ENCODE results near the gene MCRIP1. TPM values are rescaled to one million over a fixed set of nuclear protein-coding genes. Genes with fewer than 3 reads are reported as not detected.

MCRIP1 gene
- total and polyA plus RNA-seq, 5 donors from 2014 or later, result 58.1 to 93.2 (median 74.9) TPM

GRCh38 chr17:81794509-81794908, 38.6 kb downstream of the MCRIP1 start:
- Histone ChIP-seq H3K4me3 (ENCODE audit: low read depth, low read length) (no peak overlapping the region), H3K27ac (ENCODE audit: insufficient read depth, low read length, poor library complexity, severe bottlenecking) (no peak overlapping the region), H3K9me3 (ENCODE audit: control insufficient read depth in 2 of 2, low read length in 2 of 2) (no peaks in the 10 kb centered on the region), H3K27me3 (ENCODE audit: control insufficient read depth, insufficient read depth, low read length) (peaks cover 2% of the 10 kb centered on the region), H3K4me1 (ENCODE audit: control insufficient read depth, insufficient read depth, low read length, poor library complexity, severe bottlenecking) (no peaks in the 10 kb centered on the region), H3K36me3 (ENCODE audit: control insufficient read depth, insufficient read depth, low read length) (no peaks in the 10 kb centered on the region)
- no peak for DNase-seq
- Mint-ChIP-seq H3K36me3 (no peaks in the 10 kb centered on the region), H3K27ac (no peak overlapping the region), H3K4me3 (no peak overlapping the region), H3K4me1 (no peaks in the 10 kb centered on the region), H3K9me3 (no peaks in the 10 kb centered on the region), H3K27me3 (peaks cover 8% of the 10 kb centered on the region)
- ATAC-seq (ENCODE audit: low read depth in 2 of 2), result no peak

- no peaks in the 10 kb centered on the region for H3K4me1 ChIP-seq (ENCODE audit: control insufficient read depth, insufficient read depth, low read length, poor library complexity, severe bottlenecking)
- Mint-ChIP-seq H3K27ac (no peak overlapping the region), H3K27me3 (peaks cover 4% of the 10 kb centered on the region), H3K4me3 (no peak overlapping the region), H3K36me3 (no peaks in the 10 kb centered on the region), H3K9me3 (no peaks in the 10 kb centered on the region), H3K4me1 (no peaks in the 10 kb centered on the region)
- DNase-seq (no peak), ATAC-seq (ENCODE audit: low read depth in 2 of 2) (no peak)
- no peak overlapping the region for H3K4me3 ChIP-seq (ENCODE audit: low read depth, low read length)
- H3K9me3 ChIP-seq (ENCODE audit: control insufficient read depth in 2 of 2, low read length in 2 of 2), result no peaks in the 10 kb centered on the region
- peaks cover 2% of the 10 kb centered on the region for H3K27me3 ChIP-seq (ENCODE audit: control insufficient read depth, insufficient read depth, low read length)
- H3K27ac ChIP-seq (ENCODE audit: insufficient read depth, low read length, poor library complexity, severe bottlenecking), result no peak overlapping the region
- H3K36me3 ChIP-seq (ENCODE audit: control insufficient read depth, insufficient read depth, low read length), result no peaks in the 10 kb centered on the region
Observed at GRCh38 chr17:81794074-81794476, 39.0 kb downstream of the MCRIP1 start.

- peaks cover 4% of the 10 kb centered on the region for H3K27me3 Mint-ChIP-seq
- no peak overlapping the region for H3K27ac Mint-ChIP-seq
- no peak overlapping the region for H3K4me3 Mint-ChIP-seq
- DNase-seq (no peak), ATAC-seq (ENCODE audit: low read depth in 2 of 2) (no peak)
- no peaks in the 10 kb centered on the region for H3K36me3 Mint-ChIP-seq
- Histone ChIP-seq H3K36me3 (ENCODE audit: control insufficient read depth, insufficient read depth, low read length) (no peaks in the 10 kb centered on the region), H3K27ac (ENCODE audit: insufficient read depth, low read length, poor library complexity, severe bottlenecking) (no peak overlapping the region), H3K27me3 (ENCODE audit: control insufficient read depth, insufficient read depth, low read length) (peaks cover 2% of the 10 kb centered on the region), H3K4me3 (ENCODE audit: low read depth, low read length) (no peak overlapping the region), H3K4me1 (ENCODE audit: control insufficient read depth, insufficient read depth, low read length, poor library complexity, severe bottlenecking) (no peaks in the 10 kb centered on the region), H3K9me3 (ENCODE audit: control insufficient read depth in 2 of 2, low read length in 2 of 2) (no peaks in the 10 kb centered on the region)
- H3K9me3 Mint-ChIP-seq, result no peaks in the 10 kb centered on the region
- H3K4me1 Mint-ChIP-seq, result no peaks in the 10 kb centered on the region
Observed at GRCh38 chr17:81792675-81793615, 40.1 kb downstream of the MCRIP1 start.

Other genes starting within 250 kb of the MCRIP1 start
- 103 TPM for gene NPLOC4, start 196.2 kb downstream of the MCRIP1 start, total RNA-seq
- 10 to 100 TPM; 48.6 to 53.1 (median 51.0) TPM for gene NPLOC4, start 196.2 kb downstream of the MCRIP1 start, polyA plus RNA-seq
- gene TSPAN10, start 196.1 kb downstream of the MCRIP1 start, total RNA-seq, result not detected
- gene TSPAN10, start 196.1 kb downstream of the MCRIP1 start, polyA plus RNA-seq, result under 1 TPM in 3 of 4 donors, not detected in 1; 0.21 to 0.70 (median 0.24) TPM
- gene PDE6G, start 176.7 kb downstream of the MCRIP1 start, total RNA-seq, result 0.67 TPM
- gene PDE6G, start 176.7 kb downstream of the MCRIP1 start, polyA plus RNA-seq, result 1 to 10 TPM in 2 of 4 donors, under 1 TPM in 1, not detected in 1; 0.94 to 1.4 (median 1.1) TPM
- 37.7 TPM for gene OXLD1, start 166.7 kb downstream of the MCRIP1 start, total RNA-seq
- 100 to 1,000 TPM in 1 of 4 donors, 10 to 100 TPM in 3; 78.4 to 108 (median 84.2) TPM for gene OXLD1, start 166.7 kb downstream of the MCRIP1 start, polyA plus RNA-seq
- 30.4 TPM for gene CCDC137, start 166.6 kb downstream of the MCRIP1 start, total RNA-seq
- 10 to 100 TPM; 10.2 to 14.3 (median 12.0) TPM for gene CCDC137, start 166.6 kb downstream of the MCRIP1 start, polyA plus RNA-seq
- gene ARL16, start 149.5 kb downstream of the MCRIP1 start, total RNA-seq, result 34.7 TPM
- 10 to 100 TPM; 24.7 to 27.7 (median 26.3) TPM for gene ARL16, start 149.5 kb downstream of the MCRIP1 start, polyA plus RNA-seq
- 148 TPM for gene HGS, start 149.3 kb downstream of the MCRIP1 start, total RNA-seq
- gene HGS, start 149.3 kb downstream of the MCRIP1 start, polyA plus RNA-seq, result 10 to 100 TPM; 23.4 to 30.5 (median 27.7) TPM
- 18.5 TPM for gene MRPL12, start 129.9 kb downstream of the MCRIP1 start, total RNA-seq
- gene MRPL12, start 129.9 kb downstream of the MCRIP1 start, polyA plus RNA-seq, result 10 to 100 TPM; 45.1 to 49.2 (median 47.2) TPM
- 2.5 TPM for gene SLC25A10, start 121.0 kb downstream of the MCRIP1 start, total RNA-seq
- gene SLC25A10, start 121.0 kb downstream of the MCRIP1 start, polyA plus RNA-seq, result 1 to 10 TPM; 3.4 to 4.3 (median 3.7) TPM
- gene GCGR, start 29.1 kb downstream of the MCRIP1 start, total RNA-seq, result not detected
- gene GCGR, start 29.1 kb downstream of the MCRIP1 start, polyA plus RNA-seq, result not detected
- gene PPP1R27, start 1.8 kb upstream of the MCRIP1 start, total RNA-seq, result not detected
- gene PPP1R27, start 1.8 kb upstream of the MCRIP1 start, polyA plus RNA-seq, result not detected
- gene P4HB, start 27.2 kb upstream of the MCRIP1 start, total RNA-seq, result 231 TPM
- gene P4HB, start 27.2 kb upstream of the MCRIP1 start, polyA plus RNA-seq, result 100 to 1,000 TPM; 186 to 216 (median 207) TPM
- gene ARHGDIA, start 38.0 kb upstream of the MCRIP1 start, total RNA-seq, result 578 TPM
- gene ARHGDIA, start 38.0 kb upstream of the MCRIP1 start, polyA plus RNA-seq, result 100 to 1,000 TPM in 2 of 4 donors, 10 to 100 TPM in 2; 91.4 to 141 (median 99.4) TPM
- gene ALYREF, start 58.3 kb upstream of the MCRIP1 start, total RNA-seq, result 90.9 TPM
- 10 to 100 TPM; 24.8 to 57.6 (median 39.6) TPM for gene ALYREF, start 58.3 kb upstream of the MCRIP1 start, polyA plus RNA-seq
- gene ANAPC11, start 58.4 kb upstream of the MCRIP1 start, total RNA-seq, result 44.4 TPM
- gene ANAPC11, start 58.4 kb upstream of the MCRIP1 start, polyA plus RNA-seq, result 100 to 1,000 TPM; 262 to 331 (median 290) TPM
- not detected for gene NPB, start 68.9 kb upstream of the MCRIP1 start, total RNA-seq
- gene NPB, start 68.9 kb upstream of the MCRIP1 start, polyA plus RNA-seq, result under 1 TPM in 1 of 4 donors, not detected in 3; 0.10 TPM
- gene PCYT2, start 78.1 kb upstream of the MCRIP1 start, total RNA-seq, result 28.6 TPM
- gene PCYT2, start 78.1 kb upstream of the MCRIP1 start, polyA plus RNA-seq, result 10 to 100 TPM; 25.6 to 30.9 (median 26.8) TPM
- gene SIRT7, start 84.9 kb upstream of the MCRIP1 start, total RNA-seq, result 78.1 TPM
- 10 to 100 TPM; 35.9 to 43.8 (median 41.7) TPM for gene SIRT7, start 84.9 kb upstream of the MCRIP1 start, polyA plus RNA-seq
- gene MAFG, start 94.4 kb upstream of the MCRIP1 start, total RNA-seq, result 14.3 TPM
- gene MAFG, start 94.4 kb upstream of the MCRIP1 start, polyA plus RNA-seq, result 1 to 10 TPM; 2.2 to 3.0 (median 2.6) TPM
- 1.1 TPM for gene PYCR1, start 104.0 kb upstream of the MCRIP1 start, total RNA-seq
- gene PYCR1, start 104.0 kb upstream of the MCRIP1 start, polyA plus RNA-seq, result 1 to 10 TPM in 2 of 4 donors, under 1 TPM in 2; 0.54 to 2.2 (median 1.1) TPM
- not detected for gene MYADML2, start 113.9 kb upstream of the MCRIP1 start, total RNA-seq
- not detected for gene MYADML2, start 113.9 kb upstream of the MCRIP1 start, polyA plus RNA-seq
- gene NOTUM, start 127.9 kb upstream of the MCRIP1 start, total RNA-seq, result not detected
- gene NOTUM, start 127.9 kb upstream of the MCRIP1 start, polyA plus RNA-seq, result under 1 TPM in 2 of 4 donors, not detected in 2; 0.09 to 0.17 TPM
- 41.4 TPM for gene ASPSCR1, start 144.3 kb upstream of the MCRIP1 start, total RNA-seq
- 10 to 100 TPM; 25.2 to 29.4 (median 28.2) TPM for gene ASPSCR1, start 144.3 kb upstream of the MCRIP1 start, polyA plus RNA-seq
- gene CENPX, start 189.6 kb upstream of the MCRIP1 start, total RNA-seq, result 31.4 TPM
- 10 to 100 TPM; 43.8 to 66.4 (median 65.0) TPM for gene CENPX, start 189.6 kb upstream of the MCRIP1 start, polyA plus RNA-seq
- 16.6 TPM for gene LRRC45, start 190.0 kb upstream of the MCRIP1 start, total RNA-seq
- 1 to 10 TPM; 3.9 to 7.7 (median 6.0) TPM for gene LRRC45, start 190.0 kb upstream of the MCRIP1 start, polyA plus RNA-seq
- gene RAC3, start 198.4 kb upstream of the MCRIP1 start, total RNA-seq, result 3.6 TPM
- under 1 TPM in 1 of 4 donors, not detected in 3; 0.26 TPM for gene RAC3, start 198.4 kb upstream of the MCRIP1 start, polyA plus RNA-seq
- gene DCXR, start 204.4 kb upstream of the MCRIP1 start, total RNA-seq, result 96.9 TPM
- 100 to 1,000 TPM; 125 to 150 (median 131) TPM for gene DCXR, start 204.4 kb upstream of the MCRIP1 start, polyA plus RNA-seq
- 35.1 TPM for gene RFNG, start 218.5 kb upstream of the MCRIP1 start, total RNA-seq
- 1 to 10 TPM; 3.2 to 5.6 (median 4.4) TPM for gene RFNG, start 218.5 kb upstream of the MCRIP1 start, polyA plus RNA-seq
- gene GPS1, start 218.6 kb upstream of the MCRIP1 start, total RNA-seq, result 87.5 TPM
- gene GPS1, start 218.6 kb upstream of the MCRIP1 start, polyA plus RNA-seq, result 100 to 1,000 TPM; 128 to 170 (median 162) TPM
- gene DUS1L, start 232.5 kb upstream of the MCRIP1 start, total RNA-seq, result 128 TPM
- gene DUS1L, start 232.5 kb upstream of the MCRIP1 start, polyA plus RNA-seq, result 10 to 100 TPM; 49.3 to 91.5 (median 62.3) TPM

All from CD4-positive, CD25-positive, alpha-beta regulatory T cell (primary cell).